Activated T-cell treated with anti-CD3 and anti-CD28 coated beads for 4 hours (primary cell): ENCODE data around the gene TTC39A.
"Not testable (repeated sequence)": the region's sequence is repeated elsewhere in the genome, so short reads cannot be mapped to it uniquely, and the experiment has no call there.

Source experiments
- DNase-seq: peaks from one replicate; pipeline ENCODE4 v3.0.0-alpha.2; 2020

Gene TTC39A

DNA sequence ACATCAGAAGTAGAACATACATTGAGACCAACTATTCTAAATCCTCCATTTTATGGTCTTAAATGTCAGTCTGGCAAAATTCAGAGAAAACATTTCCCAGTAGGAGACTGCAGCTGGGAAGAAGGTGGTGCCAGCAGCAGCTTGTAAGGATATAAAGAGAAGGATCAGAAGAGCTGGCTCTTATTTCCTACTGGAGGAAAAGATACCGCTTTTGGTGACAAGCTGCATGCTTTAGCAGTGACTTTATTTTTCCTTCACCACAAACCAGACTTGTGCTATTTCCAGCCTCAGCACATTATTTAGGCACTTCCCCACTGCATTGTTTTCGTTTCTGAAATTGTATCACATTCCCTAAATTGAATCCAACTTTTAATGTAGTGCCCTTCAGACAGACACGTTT lies 65.9 kb downstream of the TTC39A start:
- DNase-seq, result no peak

DNA sequence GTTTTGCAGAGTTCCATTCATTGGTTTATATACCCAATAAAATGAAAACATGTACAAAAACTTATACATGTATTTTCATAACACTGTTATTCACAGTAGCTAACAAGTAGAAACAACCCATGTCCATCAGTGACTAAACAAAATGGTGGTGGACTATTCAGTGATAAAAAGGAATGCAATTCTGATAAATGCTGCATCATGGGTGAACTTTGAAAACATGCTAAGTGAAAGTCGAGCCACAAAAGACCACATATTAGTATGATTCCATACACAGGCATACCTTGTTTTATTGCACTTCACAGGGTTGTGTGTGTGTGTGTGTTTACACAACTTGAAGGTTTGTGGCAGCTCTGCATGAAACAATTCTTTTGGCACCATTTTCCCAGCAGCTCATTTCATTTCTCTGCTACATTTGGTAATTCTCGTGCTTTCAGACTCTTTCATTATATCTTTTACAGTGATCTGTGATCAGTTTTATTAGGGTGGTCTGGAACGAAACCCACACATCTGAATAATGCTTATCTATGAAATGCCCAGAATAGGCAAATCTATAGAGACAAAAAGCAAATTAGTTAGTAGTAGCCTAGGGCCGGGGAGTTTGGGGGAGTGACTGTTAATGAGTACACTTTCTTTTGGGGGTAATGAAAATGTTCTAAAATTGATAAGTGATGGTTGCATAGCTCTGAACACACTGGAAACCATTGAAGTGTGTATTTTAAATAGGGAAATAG lies 67.0 kb downstream of the TTC39A start:
- no peak for DNase-seq

DNA sequence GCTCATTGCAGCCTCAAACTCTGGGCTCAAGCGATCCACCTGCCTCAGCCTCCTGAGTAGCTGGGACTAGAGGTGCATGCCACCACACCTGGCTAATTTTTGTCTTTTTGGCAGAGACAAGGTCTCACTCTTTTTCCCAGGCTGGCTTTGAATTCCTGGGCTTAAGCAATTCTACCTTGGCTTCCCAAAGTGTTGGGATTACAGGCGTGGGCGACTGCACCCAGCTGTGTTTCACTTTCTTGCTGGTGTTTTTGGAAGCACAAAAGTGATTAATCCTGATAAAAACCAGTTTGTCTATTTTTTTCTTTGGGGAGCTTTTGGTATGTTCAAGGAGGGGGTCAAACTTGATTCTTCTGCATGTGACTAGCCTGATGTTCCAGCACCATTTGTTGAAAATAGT lies 75.0 kb downstream of the TTC39A start:
- no peak for DNase-seq

DNA sequence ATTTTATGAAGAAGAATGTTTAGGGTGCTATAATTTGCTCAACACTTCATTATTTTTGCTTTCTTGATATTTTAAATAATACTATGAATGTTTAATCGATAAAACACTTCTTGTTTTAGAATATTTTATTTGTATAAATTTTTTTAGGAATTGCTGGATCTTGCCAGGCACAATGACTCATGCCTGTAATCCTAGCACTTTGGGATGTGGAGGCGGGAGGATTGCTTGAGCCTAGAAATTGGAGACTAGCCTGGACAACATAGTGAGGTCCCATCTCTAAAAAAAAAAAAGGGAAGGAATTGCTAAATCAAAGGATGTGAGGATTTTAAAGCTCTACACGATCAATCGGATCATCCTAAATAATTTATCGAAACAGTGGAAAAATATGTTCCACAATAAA lies 76.7 kb downstream of the TTC39A start:
- no peak for DNase-seq

GRCh38 chr1:51252366-51252765 lies 78.0 kb downstream of the TTC39A start:
- DNase-seq, result no peak

DNA sequence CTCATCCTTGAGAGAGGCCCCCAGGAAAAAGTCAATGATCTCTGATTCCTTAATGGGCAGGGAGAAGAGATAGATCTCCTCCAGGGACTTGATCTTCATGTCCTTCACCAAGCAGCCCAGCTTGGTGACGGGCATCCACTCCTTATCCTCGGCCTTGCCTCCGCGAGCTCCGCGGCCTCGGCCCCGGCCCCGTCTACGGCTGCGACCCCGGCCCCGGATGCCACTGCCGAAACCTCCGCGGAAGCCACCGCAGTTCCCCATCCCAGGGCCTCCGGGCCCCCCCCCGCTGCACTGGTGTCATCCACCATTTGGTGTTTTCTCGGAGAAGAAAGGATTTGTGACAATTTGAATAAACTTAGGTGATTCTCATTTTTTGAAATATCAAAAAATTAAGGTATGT lies 79.2 kb downstream of the TTC39A start:
- DNase-seq, result not testable (repeated sequence)

- not testable (repeated sequence) for DNase-seq
These were observed 79.6 kb downstream of the TTC39A start for GRCh38 chr1:51250729-51251128.

DNA sequence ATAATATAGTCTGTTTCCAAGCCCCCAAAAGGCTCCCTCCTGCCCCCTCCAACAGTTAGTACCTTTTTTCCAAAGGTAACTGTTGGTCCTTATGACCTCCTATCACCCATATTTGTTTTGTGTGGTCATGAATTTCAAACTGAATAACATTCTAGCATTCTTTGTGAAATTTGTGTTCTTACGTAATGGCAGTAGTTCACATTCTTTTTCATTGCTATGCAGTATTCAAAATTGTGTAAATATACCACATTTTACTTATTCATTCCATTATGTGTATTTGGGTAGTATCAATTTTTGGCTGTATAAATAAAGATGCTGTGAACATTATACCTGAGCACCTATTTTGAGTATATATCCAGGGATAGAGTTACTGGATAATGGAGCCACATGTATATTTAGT lies 80.9 kb downstream of the TTC39A start:
- no peak for DNase-seq

GRCh38 chr1:51247499-51247898 lies 82.9 kb downstream of the TTC39A start:
- no peak for DNase-seq

DNA sequence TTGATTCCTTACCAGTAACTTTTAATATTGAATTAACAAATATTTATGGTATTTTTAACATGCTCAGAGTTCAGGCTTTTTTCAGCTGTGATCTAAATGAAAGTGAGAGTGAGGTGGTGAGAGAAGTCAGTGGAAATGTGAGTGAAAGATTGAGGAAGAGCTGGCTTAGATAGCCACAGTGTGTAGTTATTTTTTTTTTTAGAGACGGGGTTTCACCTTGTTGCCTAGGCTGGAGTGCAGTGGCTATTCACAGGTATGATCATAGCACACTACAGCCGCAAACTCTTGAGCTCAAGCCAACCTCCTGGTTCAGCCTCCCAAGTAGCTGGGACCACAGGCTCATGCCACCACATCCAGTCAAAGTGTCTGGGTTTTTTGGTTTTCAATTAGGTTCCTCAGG lies 83.3 kb downstream of the TTC39A start:
- DNase-seq, result no peak

DNA sequence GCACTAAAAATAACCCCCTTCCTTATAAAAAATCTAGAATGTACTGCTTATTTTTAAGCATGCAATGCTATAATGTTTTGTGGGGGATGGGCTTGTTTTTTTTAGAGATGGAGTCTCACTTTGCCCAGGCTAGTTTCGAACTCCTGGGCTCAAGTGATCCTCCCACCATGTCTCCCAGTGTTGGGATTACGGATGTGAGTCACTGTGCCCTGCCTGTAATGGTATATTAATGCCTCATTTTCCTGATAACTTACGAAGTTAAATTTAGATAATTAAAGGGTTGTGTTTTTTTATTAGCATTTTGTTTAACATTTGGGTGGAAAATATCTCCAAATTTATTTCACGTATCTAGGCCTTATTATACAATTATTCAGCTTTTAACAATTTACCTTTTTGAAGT lies 87.8 kb downstream of the TTC39A start:
- no peak for DNase-seq

- no peak for DNase-seq
These were observed 89.2 kb downstream of the TTC39A start for GRCh38 chr1:51241119-51241518.

DNA sequence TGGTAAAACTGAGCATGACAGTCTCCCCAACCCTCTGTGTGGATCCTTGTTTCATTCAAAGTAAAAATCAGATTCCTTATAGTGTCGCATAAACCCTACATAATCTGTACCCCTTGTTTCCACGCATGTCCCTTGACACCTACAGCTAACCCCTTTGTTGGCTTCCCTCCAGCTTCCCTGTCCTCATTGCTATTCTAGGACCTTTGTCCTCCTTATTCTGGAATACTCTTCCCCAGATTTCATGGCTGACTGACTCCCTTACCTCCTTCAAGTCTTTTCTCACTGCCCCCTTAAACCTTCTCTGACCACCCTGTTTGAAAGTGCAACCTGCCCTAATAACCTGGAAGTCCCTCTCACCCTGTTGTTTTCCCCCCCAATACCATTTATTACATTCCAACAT lies 90.3 kb downstream of the TTC39A start:
- DNase-seq, result no peak

DNA sequence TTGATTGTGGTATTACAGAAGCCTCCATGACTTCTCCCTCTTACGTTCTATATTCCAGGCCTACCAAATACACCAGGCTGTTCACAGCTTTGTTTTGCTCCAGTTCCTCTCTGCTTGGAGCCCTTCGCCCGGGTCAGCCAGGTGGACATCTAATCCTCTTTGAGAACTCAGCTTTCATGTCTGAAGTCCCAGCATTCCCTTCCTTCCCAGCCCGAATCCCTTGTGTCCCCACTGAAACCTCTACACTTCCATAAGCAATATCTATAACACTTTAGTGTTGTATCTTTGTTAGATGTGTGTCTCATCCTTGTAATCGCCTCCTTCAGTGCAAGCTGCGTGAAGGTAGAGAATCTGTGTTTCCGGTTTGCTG lies 92.3 kb downstream of the TTC39A start:
- no peak for DNase-seq

DNA sequence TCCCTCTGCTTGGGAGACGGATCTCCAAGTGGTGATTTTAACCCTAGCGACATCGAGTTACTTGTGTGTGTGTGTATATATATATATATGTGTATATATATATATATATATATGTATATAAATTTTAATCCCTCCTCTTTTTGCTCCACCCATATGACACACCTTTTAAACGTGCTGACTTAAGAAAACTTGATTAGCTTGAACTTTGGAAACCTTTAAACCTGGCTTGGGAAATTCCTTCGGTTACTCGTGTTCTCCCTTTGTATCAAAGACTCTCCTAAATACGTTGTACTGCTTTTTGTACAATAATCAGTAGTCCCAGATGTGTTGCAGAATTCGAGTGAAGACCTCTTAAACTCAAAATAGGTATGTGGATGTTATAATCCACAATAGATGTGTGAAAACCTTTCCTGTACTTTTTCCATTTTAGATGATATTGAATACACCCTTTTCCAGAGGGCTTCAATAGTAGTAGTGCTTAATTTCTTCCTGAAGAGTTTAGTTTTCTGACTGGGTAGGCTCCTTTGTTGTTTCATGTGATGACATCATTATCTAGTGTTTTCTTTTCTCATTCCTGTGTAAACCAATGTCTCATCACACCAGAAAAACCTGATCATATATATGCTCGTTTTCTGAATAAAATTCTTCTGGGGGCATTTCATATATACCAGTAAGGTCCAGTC lies 92.9 kb downstream of the TTC39A start:
- no peak for DNase-seq
